Fibroblast of lung (primary cell): ENCODE data around the gene FNBP1L.

Source experiments
- CTCF ChIP-seq, 2 donors: IDR thresholded peaks in 1 of 2; conservative IDR thresholded peaks in 1 of 2; 1 replicate in 1 of 2; 2 replicates in 1 of 2; pipeline ENCODE4 v1.5.1; 2011 to 2012; ENCODE audit warnings: low read length in 2 of 2, control low read depth in 1 of 2, inconsistent platforms in 1 of 2, low read depth in 1 of 2, mild to moderate bottlenecking in 1 of 2
- EZH2 ChIP-seq: IDR thresholded peaks from 2 replicates; pipeline ENCODE4 v1.5.1; 2012; ENCODE audit warnings: low read length, control low read depth, mild to moderate bottlenecking; ENCODE audit errors: missing control alignments

- TF ChIP-seq CTCF (conservative IDR thresholded peaks at IDR 0.05 in 1 of 2, IDR thresholded peaks at IDR 0.05 in 1 of 2; ENCODE audit: low read depth in 1 of 2, low read length in 2 of 2) (no peak), EZH2 (no peak)
Measured at GRCh38 chr1:93541045-93541444, 93.1 kb downstream of the FNBP1L start.
